Measurements from ENCODE around the gene KIF1A. TPM values are rescaled to one million over a fixed set of nuclear protein-coding genes. Genes with fewer than 3 reads are reported as not detected.

The KIF1A gene
- total RNA-seq, 1 experiment from 2014 or later = 298 TPM

- no TSS peak for BruUV-seq (replicated peaks)
- TF ChIP-seq CTCF (IDR thresholded peaks at IDR 0.05; ENCODE audit: unreplicated experiment) = no peak
These were observed 16.8 kb downstream of the KIF1A start for GRCh38 chr2:240803191-240803590.

GRCh38 chr2:240799033-240799820 lies 20.8 kb downstream of the KIF1A start:
- no TSS peak for BruUV-seq (replicated peaks)
- DNase-seq = no peak
- CTCF ChIA-PET = no interaction called here
- H3K27me3 Mint-ChIP-seq (ENCODE audit: unreplicated experiment) = peaks cover 18% of the 10 kb centered on the region
- H3K4me1 Mint-ChIP-seq (ENCODE audit: low read depth, unreplicated experiment) = peaks cover 17% of the 10 kb centered on the region
- no peak overlapping the region for H3K4me3 Mint-ChIP-seq (ENCODE audit: low read depth, unreplicated experiment)
- intact Hi-C loops (cut with micrococcal nuclease; ENCODE audit: unreplicated experiment) = no loop called here
- H3K9me3 Mint-ChIP-seq (ENCODE audit: low read depth, unreplicated experiment) = no peaks in the 10 kb centered on the region
- H3K36me3 Mint-ChIP-seq (ENCODE audit: insufficient read depth, unreplicated experiment) = peaks cover 46% of the 10 kb centered on the region
- no peak overlapping the region for H3K27ac Mint-ChIP-seq (ENCODE audit: unreplicated experiment)
- no peak for TF ChIP-seq CTCF (IDR thresholded peaks at IDR 0.05; ENCODE audit: unreplicated experiment)

More at GRCh38 chr2:240803191-240803590, 16.8 kb downstream of the KIF1A start:
- Mint-ChIP-seq H3K4me1 (ENCODE audit: low read depth, unreplicated experiment) (peaks cover 17% of the 10 kb centered on the region), H3K9me3 (ENCODE audit: low read depth, unreplicated experiment) (no peaks in the 10 kb centered on the region), H3K4me3 (ENCODE audit: low read depth, unreplicated experiment) (no peak overlapping the region), H3K27me3 (ENCODE audit: unreplicated experiment) (peaks cover 18% of the 10 kb centered on the region), H3K27ac (ENCODE audit: unreplicated experiment) (no peak overlapping the region), H3K36me3 (ENCODE audit: insufficient read depth, unreplicated experiment) (peaks cover 42% of the 10 kb centered on the region)
- CTCF ChIA-PET = interaction anchor here (0.6 kb wide), 1 partner anchor 623 kb away, joined by 5 read pairs; no protein-coding TSS in a partner anchor
- intact Hi-C loops (cut with micrococcal nuclease; ENCODE audit: unreplicated experiment) = no loop called here
- DNase-seq = no peak

DNA sequence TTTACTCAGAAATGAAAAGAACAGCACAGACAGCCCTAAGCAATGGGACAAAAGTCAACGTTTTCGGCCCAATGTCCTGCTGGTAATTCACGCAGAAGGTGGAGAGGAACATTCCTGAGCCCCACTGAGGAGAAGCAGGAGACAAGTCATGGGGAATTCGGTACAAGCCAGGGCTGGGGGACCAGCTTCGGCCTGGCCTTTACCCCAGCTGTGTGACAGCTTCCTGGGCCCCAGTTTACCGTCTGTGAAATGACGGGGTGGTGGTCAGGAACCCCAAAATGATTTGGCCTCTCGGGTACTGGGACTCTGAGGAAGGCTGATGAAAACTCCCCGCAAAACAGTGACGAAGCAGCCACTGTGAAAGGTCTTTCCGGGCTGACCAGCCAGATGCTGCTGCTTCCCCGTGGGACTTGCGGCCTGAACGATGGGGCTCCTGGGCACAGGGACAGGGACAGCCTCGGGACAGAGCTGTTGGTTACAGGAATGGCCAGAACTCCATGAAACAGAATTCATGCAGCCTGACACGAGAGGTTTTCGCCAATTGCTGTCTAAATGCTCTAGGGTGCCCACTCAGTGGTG lies 21.6 kb downstream of the KIF1A start:
- Mint-ChIP-seq H3K4me1 (ENCODE audit: low read depth, unreplicated experiment) (peaks cover 14% of the 10 kb centered on the region), H3K27ac (ENCODE audit: unreplicated experiment) (no peak overlapping the region), H3K9me3 (ENCODE audit: low read depth, unreplicated experiment) (no peaks in the 10 kb centered on the region), H3K4me3 (ENCODE audit: low read depth, unreplicated experiment) (no peak overlapping the region), H3K27me3 (ENCODE audit: unreplicated experiment) (peaks cover 18% of the 10 kb centered on the region), H3K36me3 (ENCODE audit: insufficient read depth, unreplicated experiment) (peaks cover 49% of the 10 kb centered on the region)
- no peak for DNase-seq
- intact Hi-C loops (cut with micrococcal nuclease; ENCODE audit: unreplicated experiment) = no loop called here
- CTCF ChIA-PET = no interaction called here
- no peak for TF ChIP-seq CTCF (IDR thresholded peaks at IDR 0.05; ENCODE audit: unreplicated experiment)
- no TSS peak for BruUV-seq (replicated peaks)

DNA sequence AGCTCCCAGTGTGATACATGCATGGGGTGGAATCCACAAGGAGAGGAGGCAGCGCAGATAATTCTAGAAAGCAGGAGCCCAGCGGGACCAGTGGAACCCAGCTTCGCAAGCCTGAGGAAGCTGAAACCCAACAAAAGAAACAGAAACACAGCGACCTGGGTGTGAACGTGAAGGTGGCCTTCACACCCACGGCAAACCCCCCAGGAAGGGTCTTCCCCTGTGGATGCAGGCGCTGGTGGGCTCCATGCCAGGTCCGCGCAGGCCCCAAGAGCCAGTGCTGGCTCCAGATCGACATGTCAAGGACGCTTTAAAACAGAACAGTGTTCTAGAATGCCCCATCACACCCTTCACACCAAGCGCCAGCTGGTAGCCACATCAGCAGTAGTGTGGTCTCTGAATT lies 22.1 kb downstream of the KIF1A start:
- peaks cover 18% of the 10 kb centered on the region for H3K27me3 Mint-ChIP-seq (ENCODE audit: unreplicated experiment)
- no peak for TF ChIP-seq CTCF (IDR thresholded peaks at IDR 0.05; ENCODE audit: unreplicated experiment)
- CTCF ChIA-PET = no interaction called here

More for the DNA sequence above, 22.1 kb downstream of the KIF1A start:
- H3K4me3 Mint-ChIP-seq (ENCODE audit: low read depth, unreplicated experiment) = no peak overlapping the region
- intact Hi-C loops (cut with micrococcal nuclease; ENCODE audit: unreplicated experiment) = no loop called here
- no peaks in the 10 kb centered on the region for H3K9me3 Mint-ChIP-seq (ENCODE audit: low read depth, unreplicated experiment)
- peaks cover 9% of the 10 kb centered on the region for H3K4me1 Mint-ChIP-seq (ENCODE audit: low read depth, unreplicated experiment)
- no TSS peak for BruUV-seq (replicated peaks)
- peaks cover 49% of the 10 kb centered on the region for H3K36me3 Mint-ChIP-seq (ENCODE audit: insufficient read depth, unreplicated experiment)
- no peak for DNase-seq
- no peak overlapping the region for H3K27ac Mint-ChIP-seq (ENCODE audit: unreplicated experiment)
